Mononuclear cell (primary cell): ENCODE data around the gene CCDC6. TPM values are rescaled to one million over a fixed set of nuclear protein-coding genes. Genes with fewer than 3 reads are reported as not detected.
"Not testable (repeated sequence)": the region's sequence is repeated elsewhere in the genome, so short reads cannot be mapped to it uniquely, and the experiment has no call there.

Source experiments
- H3K27me3 ChIP-seq: 2 replicates; pipeline ENCODE4 v1.6.0; 2011; ENCODE audit warnings: low read length, control low read depth; ENCODE audit not compliant: insufficient read depth
- H3K4me1 ChIP-seq: 2 replicates; pipeline ENCODE4 v1.5.1; 2011; ENCODE audit warnings: mild to moderate bottlenecking, low read length, control low read depth; ENCODE audit not compliant: insufficient read depth
- H3K4me3 ChIP-seq: 2 replicates; pipeline ENCODE4 v1.5.1; 2011; ENCODE audit warnings: mild to moderate bottlenecking, low read length, moderate library complexity
- H3K9me3 ChIP-seq: 2 replicates; pipeline ENCODE4 v1.5.1; 2011; ENCODE audit warnings: low read depth, mild to moderate bottlenecking, control low read depth, low read length
- total RNA-seq: library from RNA; depleted of rRNA; stranded (reverse); fragments of >200 nt; gene quantifications from one replicate; pipeline ENCODE4 v1.2.3, GENCODE V29; 2012

The CCDC6 gene
- total RNA-seq, 1 donor = 32.0 TPM

DNA sequence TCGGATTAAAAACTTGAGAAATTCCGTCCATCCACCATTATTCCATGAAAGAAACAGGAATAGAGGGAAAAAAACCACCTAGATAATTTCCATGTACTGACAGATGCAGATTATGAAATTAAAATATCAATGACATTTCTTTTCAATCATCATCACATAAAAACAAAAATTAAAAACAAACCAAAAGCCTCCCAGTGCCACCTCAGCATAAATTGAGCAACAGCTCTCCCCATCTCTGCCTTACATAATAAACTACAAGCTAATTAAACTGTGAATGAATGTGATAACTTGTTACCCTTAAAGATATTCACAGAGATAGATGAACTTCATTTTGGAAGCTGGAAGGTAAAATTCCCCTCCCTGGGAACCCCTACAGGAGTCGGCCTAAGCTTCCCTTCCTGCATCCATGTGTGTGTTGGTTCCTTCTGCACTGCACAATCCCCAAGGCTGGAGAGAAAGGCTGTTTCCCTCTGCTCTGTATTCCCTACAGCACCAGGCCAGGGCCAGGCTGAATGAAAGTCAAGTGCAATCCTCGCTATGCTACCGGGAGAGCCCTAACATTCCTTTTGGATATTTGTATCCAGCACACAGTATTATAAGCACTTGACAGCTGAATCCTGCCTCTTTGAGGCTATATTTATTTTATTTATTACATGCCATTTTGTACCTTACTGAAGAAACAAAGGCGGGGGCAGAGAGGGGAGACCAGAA lies 8.1 kb downstream of the CCDC6 start:
- no peak overlapping the region for H3K4me3 ChIP-seq
- peaks cover 23% of the 10 kb centered on the region for H3K4me1 ChIP-seq
- H3K9me3 ChIP-seq = no peaks in the 10 kb centered on the region
- H3K27me3 ChIP-seq = no peaks in the 10 kb centered on the region

DNA sequence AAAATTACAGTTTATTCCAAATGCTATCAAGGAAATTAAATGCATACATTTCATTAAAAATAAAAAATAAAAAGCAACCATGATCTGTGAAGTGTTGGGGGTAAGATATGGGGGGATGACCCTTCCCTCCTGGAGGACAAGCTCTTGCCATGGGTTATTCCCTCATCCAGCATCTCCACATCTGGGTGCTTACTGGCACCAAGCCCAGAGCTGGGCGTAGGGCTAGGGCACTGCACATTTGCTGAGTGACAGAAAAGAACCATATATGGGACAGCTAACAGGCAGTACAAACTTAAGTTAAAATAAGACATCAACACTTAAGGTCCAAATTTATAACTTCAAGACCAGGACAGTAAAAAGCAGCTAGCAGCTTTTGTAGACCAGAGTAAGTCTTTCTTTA lies 10.2 kb downstream of the CCDC6 start:
- H3K4me1 ChIP-seq = peaks cover 44% of the 10 kb centered on the region
- no peaks in the 10 kb centered on the region for H3K9me3 ChIP-seq
- H3K27me3 ChIP-seq = no peaks in the 10 kb centered on the region
- no peak overlapping the region for H3K4me3 ChIP-seq

DNA sequence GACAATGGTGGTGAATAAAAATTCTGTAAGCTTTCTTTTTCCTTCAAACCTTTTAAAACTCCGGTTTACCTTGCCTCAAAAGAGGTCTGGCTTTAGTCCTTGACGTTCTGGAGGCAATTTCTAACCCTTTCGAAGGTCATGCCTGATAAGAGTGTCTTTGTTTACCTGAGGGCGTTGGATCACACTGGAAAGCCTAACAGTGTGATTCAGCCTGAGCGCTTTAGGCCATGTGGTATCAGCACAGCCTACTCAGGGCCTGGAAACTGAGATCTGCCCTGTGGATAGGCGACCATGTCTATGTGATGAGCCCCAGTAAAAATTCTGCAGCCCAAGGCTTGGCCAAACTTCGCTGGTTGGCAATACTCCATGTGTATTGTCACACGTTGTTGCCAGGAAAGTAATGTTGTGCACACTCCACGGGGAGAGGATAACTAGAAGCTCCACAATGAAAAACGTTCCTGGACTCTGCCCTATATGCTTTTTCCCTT lies 10.7 kb downstream of the CCDC6 start:
- H3K27me3 ChIP-seq = no peaks in the 10 kb centered on the region
- H3K9me3 ChIP-seq = no peaks in the 10 kb centered on the region
- H3K4me1 ChIP-seq = peaks cover 46% of the 10 kb centered on the region
- H3K4me3 ChIP-seq = no peak overlapping the region

DNA sequence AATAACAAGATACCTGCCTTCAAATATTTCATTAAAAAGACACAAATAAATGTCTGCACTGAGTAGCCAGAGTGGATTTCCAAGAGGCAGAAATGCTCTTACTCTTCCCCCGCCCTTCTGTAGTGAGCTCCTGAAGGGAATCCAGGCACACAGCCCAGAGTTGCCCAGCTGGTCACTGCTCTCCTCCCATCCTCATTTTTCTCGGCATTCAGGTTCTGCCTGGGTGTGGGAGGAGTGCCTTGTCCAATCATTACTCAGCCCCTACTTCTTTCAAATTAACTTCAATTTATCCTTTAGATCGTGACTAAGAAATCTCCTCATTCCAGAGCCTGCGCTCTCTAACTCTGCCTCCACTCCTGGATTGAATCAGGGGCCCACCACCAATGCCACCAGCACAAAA lies 12.2 kb downstream of the CCDC6 start:
- Histone ChIP-seq H3K4me1 (peaks cover 50% of the 10 kb centered on the region), H3K4me3 (no peak overlapping the region), H3K27me3 (no peaks in the 10 kb centered on the region), H3K9me3 (no peaks in the 10 kb centered on the region)

DNA sequence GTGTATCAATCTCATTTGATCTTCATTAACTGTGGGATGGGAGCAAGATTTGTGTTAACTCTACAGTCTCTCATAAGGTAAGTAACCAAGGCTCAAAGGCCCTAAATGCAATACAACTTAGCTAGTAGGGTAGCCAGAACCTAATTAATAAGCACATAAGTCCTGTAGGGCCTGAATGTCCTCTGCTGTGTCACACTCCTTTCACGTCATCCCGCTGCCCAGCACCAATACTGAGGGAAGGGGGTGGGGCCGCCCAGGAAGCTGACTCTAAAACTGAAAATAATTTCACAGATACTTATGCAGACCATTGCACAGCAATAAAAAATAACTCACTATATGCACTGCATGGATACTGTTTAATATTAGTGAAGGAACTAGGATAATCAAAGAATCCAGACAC lies 13.7 kb downstream of the CCDC6 start:
- H3K9me3 ChIP-seq = no peaks in the 10 kb centered on the region
- no peaks in the 10 kb centered on the region for H3K27me3 ChIP-seq
- no peak overlapping the region for H3K4me3 ChIP-seq
- H3K4me1 ChIP-seq = peaks cover 54% of the 10 kb centered on the region

DNA sequence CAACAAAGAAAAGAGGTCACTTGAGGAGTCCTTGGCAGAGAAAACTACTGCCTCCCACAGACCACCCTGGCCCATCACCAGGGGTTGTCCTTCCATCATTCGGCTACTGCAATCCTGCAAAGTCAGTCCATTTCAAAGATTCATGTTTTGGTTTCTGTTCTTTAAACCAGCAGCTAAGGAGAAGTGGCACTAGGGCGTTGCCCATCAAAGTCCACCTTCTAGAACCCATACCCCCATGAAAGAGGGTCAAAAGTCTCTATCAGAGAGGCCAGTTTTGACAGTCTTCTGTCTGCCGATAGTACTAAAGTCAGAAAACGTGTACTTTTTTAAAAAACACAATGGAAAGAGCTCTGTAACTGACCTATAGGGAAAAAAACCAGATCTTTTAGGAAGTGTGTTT lies 14.4 kb downstream of the CCDC6 start:
- H3K4me1 ChIP-seq = peaks cover 61% of the 10 kb centered on the region

DNA sequence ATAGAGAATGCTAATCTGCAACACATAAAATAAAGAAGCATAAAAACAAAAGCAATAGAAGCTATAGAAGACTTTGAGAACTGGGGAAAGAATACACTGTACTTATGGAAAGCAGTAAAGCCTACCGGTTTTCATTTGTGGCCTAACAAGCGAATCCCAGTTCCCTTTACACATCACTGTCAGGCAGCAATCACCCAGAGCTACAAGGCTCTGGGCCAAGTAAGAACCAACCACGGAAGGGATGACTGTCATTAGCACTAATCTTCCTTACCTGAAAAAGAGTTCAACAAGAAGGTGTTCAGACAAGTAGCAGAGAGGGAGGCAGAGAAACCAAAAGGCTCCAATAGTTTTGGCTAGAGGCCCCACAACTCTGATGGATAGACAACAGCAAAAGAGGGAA lies 15.0 kb downstream of the CCDC6 start:
- Histone ChIP-seq H3K4me3 (no peak overlapping the region), H3K4me1 (peaks cover 67% of the 10 kb centered on the region), H3K9me3 (no peaks in the 10 kb centered on the region), H3K27me3 (no peaks in the 10 kb centered on the region)

More for the DNA sequence above, 14.4 kb downstream of the CCDC6 start:
- H3K9me3 ChIP-seq = no peaks in the 10 kb centered on the region
- no peak overlapping the region for H3K4me3 ChIP-seq
- no peaks in the 10 kb centered on the region for H3K27me3 ChIP-seq

DNA sequence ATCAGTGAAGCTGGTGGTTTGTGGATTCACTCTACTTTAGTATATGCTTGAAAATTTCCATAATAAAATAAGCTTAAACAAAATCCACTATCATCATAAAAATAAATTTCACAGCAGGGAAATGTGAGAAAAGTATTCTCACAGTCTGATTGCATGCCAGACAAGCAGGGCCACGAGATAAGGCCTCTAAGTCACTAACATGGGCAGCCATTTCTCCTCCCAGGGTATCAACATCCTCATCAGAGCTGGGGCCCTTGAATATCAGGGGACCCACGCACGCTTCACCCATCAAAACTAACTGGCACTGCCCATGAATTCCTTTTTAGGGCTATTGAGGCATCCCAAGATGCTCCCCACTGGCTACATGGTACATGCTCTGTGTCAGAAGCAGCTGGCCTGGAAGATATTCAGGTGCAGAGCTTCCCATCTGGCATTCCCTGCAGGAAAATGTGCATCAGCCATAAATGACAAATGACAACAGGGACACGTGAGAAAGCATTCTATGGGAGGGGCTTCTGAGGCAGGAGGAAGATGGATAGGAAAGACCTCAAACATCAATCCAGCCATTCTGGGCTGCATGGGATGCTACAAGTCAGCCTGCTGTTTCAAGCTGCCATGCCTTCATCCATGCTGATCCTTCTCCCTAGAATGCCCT lies 17.4 kb downstream of the CCDC6 start:
- H3K27me3 ChIP-seq = no peaks in the 10 kb centered on the region
- H3K4me1 ChIP-seq = peaks cover 86% of the 10 kb centered on the region
- no peak overlapping the region for H3K4me3 ChIP-seq
- no peaks in the 10 kb centered on the region for H3K9me3 ChIP-seq

DNA sequence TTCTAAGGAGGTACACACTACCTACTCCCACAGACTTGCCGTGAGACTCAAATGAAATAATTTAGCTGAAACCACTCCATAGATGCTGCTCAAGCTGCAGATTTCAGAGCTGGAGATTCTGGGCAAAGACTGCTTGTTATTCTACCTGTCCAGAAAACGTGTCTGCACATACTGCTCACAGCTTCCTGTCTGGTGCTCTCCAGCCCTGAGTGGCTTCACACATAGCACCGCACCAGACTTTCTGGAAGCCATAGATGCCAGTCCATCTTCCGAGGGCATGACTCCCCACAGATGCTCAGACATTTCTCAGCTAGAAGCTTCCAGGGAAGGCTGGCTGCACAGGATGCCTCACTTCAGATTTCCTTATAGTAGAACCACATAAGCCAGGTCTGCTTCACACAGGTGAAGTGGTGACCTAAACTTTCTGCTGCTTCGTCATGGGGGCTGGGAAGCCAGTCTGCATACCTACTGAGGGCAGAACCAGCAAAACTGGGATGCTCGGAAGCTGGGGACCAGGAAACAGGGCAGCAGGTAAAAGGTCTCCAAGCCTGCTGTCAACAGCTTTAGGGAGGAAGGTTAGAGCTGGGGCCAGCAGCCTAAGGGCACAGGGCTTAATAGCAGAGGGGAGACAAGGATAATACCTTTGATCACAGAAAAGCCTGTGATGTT lies 18.2 kb downstream of the CCDC6 start:
- H3K27me3 ChIP-seq = no peaks in the 10 kb centered on the region
- peaks cover 78% of the 10 kb centered on the region for H3K4me1 ChIP-seq
- H3K9me3 ChIP-seq = no peaks in the 10 kb centered on the region

DNA sequence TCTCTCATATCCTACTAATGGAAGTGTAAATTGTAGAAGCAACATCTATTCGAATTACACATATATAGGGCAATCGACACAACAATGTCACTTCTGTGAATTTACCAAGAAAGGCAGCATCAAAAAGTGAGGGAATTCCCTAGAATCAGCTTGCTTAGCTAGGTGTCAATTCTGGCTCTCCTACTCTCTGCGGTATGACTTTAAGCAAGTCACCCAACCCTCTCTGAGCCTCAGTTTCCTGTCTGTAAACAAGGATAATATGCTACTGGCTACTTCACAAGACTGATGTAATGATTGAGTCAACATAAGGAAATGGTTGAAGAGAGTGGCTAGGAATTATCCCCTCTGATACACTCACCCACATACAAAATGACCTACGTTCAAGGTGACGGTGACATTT lies 19.4 kb downstream of the CCDC6 start:
- Histone ChIP-seq H3K9me3 (no peaks in the 10 kb centered on the region), H3K4me3 (no peak overlapping the region), H3K27me3 (no peaks in the 10 kb centered on the region), H3K4me1 (peaks cover 67% of the 10 kb centered on the region)

More for the DNA sequence above, 18.2 kb downstream of the CCDC6 start:
- no peak overlapping the region for H3K4me3 ChIP-seq

DNA sequence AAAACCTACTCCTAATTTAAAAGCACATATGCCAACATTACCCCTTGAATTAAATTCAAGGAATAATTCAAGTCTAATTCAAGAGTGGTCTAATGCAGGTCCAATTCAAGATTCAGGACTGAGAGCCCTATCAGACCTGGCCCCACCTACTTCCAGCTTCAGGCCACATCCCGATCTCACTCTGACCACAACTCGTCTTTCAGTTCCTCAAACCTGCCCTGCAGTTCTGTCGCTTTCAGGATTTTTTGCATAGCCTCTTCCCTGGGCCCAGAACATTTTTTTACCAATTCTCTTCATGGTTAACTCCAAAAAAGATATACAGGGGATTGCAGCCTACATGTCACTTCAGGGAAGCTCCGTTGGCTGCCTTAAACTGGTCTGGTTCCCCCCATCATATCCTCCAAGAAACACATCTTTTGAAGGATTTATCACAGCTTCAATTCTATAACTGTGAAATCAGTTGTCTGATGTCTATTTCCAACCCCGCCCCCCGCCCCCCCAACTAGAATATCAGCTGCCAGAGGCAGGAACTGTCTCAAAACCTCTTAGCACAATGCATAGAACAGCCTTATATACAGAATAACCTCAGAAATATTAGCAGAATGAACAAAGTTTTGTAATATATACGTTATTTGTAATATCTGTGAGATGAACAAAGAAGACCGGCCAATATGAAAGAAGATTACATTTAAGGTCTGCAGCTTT lies 20.8 kb downstream of the CCDC6 start:
- Histone ChIP-seq H3K4me3 (no peak overlapping the region), H3K27me3 (no peaks in the 10 kb centered on the region), H3K4me1 (peaks cover 65% of the 10 kb centered on the region), H3K9me3 (no peaks in the 10 kb centered on the region)

DNA sequence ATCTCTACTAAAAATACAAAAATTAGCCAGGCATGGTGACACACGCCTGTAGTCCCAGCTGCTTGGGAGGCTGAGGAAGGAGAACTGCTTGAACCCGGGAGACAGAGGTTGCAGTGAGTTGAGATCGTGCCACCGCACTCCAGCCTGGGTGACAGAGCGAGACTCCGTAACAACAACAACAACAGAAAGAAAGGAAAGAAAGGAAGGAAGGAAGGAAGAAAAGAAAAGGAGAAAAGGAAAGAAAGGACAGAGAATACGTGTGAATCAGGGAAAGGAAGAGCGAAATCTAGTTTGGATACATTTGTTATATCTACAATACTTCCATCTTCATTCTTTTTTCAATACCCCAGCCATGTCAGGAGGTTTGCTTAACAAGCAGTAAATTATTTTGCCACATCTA lies 21.5 kb downstream of the CCDC6 start:
- not testable (repeated sequence) for H3K9me3 ChIP-seq, H3K4me3 ChIP-seq, H3K27me3 ChIP-seq
- peaks cover 66% of the 10 kb centered on the region for H3K4me1 ChIP-seq

DNA sequence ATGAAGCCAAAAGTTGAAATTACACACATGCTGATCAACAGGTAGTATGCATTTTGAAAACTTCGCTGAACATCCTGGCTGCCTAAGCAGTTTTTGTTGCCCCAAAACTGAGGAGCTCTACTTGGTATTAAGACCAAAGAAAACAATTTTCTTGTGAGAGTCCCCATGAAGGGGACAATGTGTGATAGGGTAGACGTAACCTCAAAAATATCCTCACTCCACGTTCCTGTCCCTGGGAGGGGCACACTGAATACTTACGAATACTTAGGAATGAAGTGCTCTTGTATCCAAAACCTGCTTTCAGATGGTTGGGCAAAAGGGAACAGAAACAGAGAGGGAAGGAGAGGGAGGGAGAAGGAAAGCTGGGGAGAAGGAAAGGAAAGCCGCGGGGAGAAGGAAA lies 24.7 kb downstream of the CCDC6 start:
- Histone ChIP-seq H3K9me3 (no peaks in the 10 kb centered on the region), H3K27me3 (no peaks in the 10 kb centered on the region), H3K4me1 (peaks cover 55% of the 10 kb centered on the region), H3K4me3 (no peak overlapping the region)

DNA sequence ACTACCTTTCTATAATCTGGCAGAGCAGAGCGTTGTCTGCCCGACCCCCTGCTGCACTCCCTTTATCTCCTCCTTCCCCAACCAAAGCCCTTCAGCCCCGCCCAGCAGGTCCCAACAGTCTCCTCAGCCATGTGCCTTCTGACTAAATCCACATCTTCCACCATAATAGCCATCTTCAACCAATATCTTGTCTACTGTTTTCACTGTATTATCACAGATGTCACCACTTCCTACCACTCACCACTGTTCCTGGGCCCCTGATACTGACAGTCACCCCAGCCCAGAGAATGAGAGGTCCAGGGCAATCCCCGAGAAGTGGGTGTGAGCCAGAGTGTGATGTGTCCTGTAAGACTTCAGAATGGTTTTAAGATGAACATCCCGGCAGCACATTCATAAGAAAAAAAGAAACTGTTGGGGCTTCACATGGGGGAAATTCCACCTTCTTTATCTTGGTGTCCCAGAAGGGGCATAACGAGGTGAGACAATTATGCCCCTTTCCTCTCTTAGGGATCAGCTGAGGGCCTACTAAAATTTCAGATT lies 25.3 kb downstream of the CCDC6 start:
- H3K9me3 ChIP-seq = no peaks in the 10 kb centered on the region
- H3K4me1 ChIP-seq = peaks cover 49% of the 10 kb centered on the region
- H3K4me3 ChIP-seq = no peak overlapping the region
- no peaks in the 10 kb centered on the region for H3K27me3 ChIP-seq
